Stimulated activated naive B cell treated with anti-CD40 and anti-IgM and Interleukin-4, amounts not matched to agents 10 μg/mL and 1 μg/mL and 100 μg/mL, for 72 hours (primary cell): Measurements from ENCODE around the gene COQ5.

Experiments used
- ATAC-seq, 2 donors: fragments of 150-1000 bp; cut with Tn5 transposase; replicated peaks; 2 replicates each; pipeline ENCODE4 v1.10.0; 2021; ENCODE audit warnings: moderate library complexity in 1 of 2
- DNase-seq: peaks from one replicate; pipeline ENCODE4 v3.0.0; 2021
- H3K27ac Mint-ChIP-seq: one replicate; pipeline ENCODE4 v1.8.0; 2022; ENCODE audit warnings: mild to moderate bottlenecking, mixed read lengths
- H3K27me3 Mint-ChIP-seq, 2 donors: one replicate each; pipeline ENCODE4 v1.8.0; 2022; ENCODE audit warnings: mixed read lengths in 2 of 2
- H3K36me3 Mint-ChIP-seq, 2 donors: one replicate each; pipeline ENCODE4 v1.8.0; 2022; ENCODE audit warnings: mixed read lengths in 2 of 2, mild to moderate bottlenecking in 1 of 2
- H3K4me1 Mint-ChIP-seq, 2 donors: one replicate each; pipeline ENCODE4 v1.8.0; 2022; ENCODE audit warnings: mixed read lengths in 2 of 2, mild to moderate bottlenecking in 1 of 2
- H3K4me3 Mint-ChIP-seq, 2 donors: one replicate each; pipeline ENCODE4 v1.8.0; 2022; ENCODE audit warnings: mild to moderate bottlenecking in 2 of 2, mixed read lengths in 2 of 2, moderate library complexity in 1 of 2
- H3K9me3 Mint-ChIP-seq, 2 donors: one replicate each; pipeline ENCODE4 v1.8.0; 2022; ENCODE audit warnings: mixed read lengths in 2 of 2, mild to moderate bottlenecking in 1 of 2

Gene COQ5

DNA sequence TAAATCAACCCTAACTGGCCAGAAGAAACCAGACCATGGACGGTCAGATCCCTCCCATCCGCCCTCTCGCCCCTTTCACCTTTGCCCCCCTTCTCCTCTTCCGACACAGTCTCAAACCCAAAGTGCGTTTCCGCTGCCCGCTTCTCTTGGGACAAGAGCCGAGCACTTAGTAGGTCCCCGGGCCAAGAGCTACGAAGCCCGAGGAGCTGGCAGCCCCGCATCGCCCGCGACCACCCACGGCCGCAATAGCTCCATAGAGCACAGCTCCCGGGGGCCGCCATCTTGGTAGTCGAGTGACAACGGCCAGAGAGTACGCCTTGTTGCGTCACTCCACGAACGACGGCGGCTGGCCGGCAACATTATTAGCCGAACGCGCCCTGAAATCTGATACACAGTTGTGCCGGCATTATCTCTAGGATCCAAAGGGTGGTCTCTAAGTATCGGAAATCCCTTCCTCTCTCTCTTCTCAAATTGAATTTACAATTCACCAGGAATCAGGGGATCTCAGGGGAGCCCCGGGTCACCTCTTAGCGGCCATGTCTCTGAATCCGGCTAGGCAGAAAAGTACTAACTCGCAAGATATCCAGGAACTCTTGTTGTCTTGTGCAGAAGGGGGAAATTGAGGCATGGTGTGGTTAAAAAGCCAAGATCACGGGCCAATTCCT is at the start of gene COQ5:
COQ5 (minus strand) TSS at position 298 of the 665 bp plus-strand sequence; CDS start at position 281, 17 bp downstream.
- Mint-ChIP-seq H3K36me3 (peaks cover 3 to 9% of the 10 kb centered on the region in 2 donors), H3K27me3 (no peaks in the 10 kb centered on the region), H3K4me3 (peak within 1 kb of the TSS; percentile 99 to 100), H3K27ac (peak within 1 kb of the TSS; percentile 100), H3K4me1 (peaks cover 0 to 4% of the 10 kb centered on the region in 2 donors), H3K9me3 (no peaks in the 10 kb centered on the region)
- ATAC-seq: peak; percentile 96
- DNase-seq: peak; percentile 80

GRCh38 chr12:120574106-120574505 is 45.1 kb upstream of the COQ5 start:
- peaks cover 0 to under 1% of the 10 kb centered on the region in 2 donors for H3K4me1 Mint-ChIP-seq
- DNase-seq (no peak), ATAC-seq (no peak)
- peak overlapping the region; percentile 71 for H3K27ac Mint-ChIP-seq
- peaks cover 41 to 49% of the 10 kb centered on the region in 2 donors for H3K36me3 Mint-ChIP-seq
- H3K27me3 Mint-ChIP-seq: no peaks in the 10 kb centered on the region
- no peaks in the 10 kb centered on the region for H3K9me3 Mint-ChIP-seq
- no peak overlapping the region for H3K4me3 Mint-ChIP-seq

DNA sequence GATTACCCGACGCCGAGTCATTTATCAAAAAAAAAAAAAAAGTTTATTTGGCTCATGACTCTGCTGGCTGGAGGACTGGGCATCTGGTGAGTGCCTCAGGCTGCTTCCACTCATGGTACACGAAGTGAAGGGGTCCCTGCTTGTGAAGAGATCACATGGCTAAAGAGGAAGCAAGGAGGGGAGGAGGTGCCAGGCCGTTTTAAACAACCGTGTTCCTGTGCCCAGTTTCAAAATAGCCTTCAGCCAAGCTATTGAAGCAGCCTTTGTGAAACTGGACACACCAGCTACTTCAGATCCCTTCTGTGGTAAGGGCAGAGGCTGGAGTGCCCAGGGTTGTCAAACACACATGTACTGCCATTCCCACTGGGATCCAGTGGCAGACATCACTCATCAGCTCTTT is 44.6 kb upstream of the COQ5 start:
- DNase-seq: no peak
- peaks cover 42 to 53% of the 10 kb centered on the region in 2 donors for H3K36me3 Mint-ChIP-seq
- H3K27ac Mint-ChIP-seq: no peak overlapping the region
- no peaks in the 10 kb centered on the region for H3K4me1 Mint-ChIP-seq
- H3K9me3 Mint-ChIP-seq: no peaks in the 10 kb centered on the region
- no peaks in the 10 kb centered on the region for H3K27me3 Mint-ChIP-seq
- no peak for ATAC-seq
- no peak overlapping the region for H3K4me3 Mint-ChIP-seq

DNA sequence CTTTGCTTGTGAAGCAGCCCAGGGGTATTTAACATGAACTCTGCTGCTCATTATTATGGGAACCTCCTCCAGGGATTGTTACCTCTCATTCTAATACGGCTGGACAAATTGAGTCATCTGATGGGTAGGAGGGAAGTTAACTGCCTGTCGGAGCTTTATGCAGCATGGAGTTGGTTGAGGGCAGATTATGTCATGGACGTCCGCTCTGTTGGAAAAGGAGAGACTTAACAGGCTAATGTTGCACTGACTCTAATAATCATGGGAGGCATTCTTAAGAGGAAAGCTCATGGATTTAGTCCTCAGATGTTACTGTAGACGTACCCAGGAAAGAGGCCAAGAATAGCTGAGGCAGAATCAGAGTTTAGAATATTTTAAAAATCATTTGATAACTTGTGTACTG is 42.3 kb upstream of the COQ5 start:
- H3K4me1 Mint-ChIP-seq: no peaks in the 10 kb centered on the region
- peaks cover 50 to 58% of the 10 kb centered on the region in 2 donors for H3K36me3 Mint-ChIP-seq
- peak overlapping the region; percentile 63 for H3K27ac Mint-ChIP-seq
- ATAC-seq (no peak), DNase-seq (no peak)
- no peaks in the 10 kb centered on the region for H3K27me3 Mint-ChIP-seq
- no peak overlapping the region for H3K4me3 Mint-ChIP-seq
- H3K9me3 Mint-ChIP-seq: no peaks in the 10 kb centered on the region

GRCh38 chr12:120563495-120563894 is 34.5 kb upstream of the COQ5 start:
- peaks cover 35 to 46% of the 10 kb centered on the region in 2 donors for H3K36me3 Mint-ChIP-seq
- H3K27me3 Mint-ChIP-seq: no peaks in the 10 kb centered on the region
- ATAC-seq (no peak), DNase-seq (no peak)
- H3K4me3 Mint-ChIP-seq: no peak overlapping the region
- no peaks in the 10 kb centered on the region for H3K4me1 Mint-ChIP-seq
- H3K27ac Mint-ChIP-seq: peak overlapping the region; percentile 71
- no peaks in the 10 kb centered on the region for H3K9me3 Mint-ChIP-seq

- DNase-seq (no peak), ATAC-seq (no peak)
- H3K4me3 Mint-ChIP-seq: no peak overlapping the region
- H3K36me3 Mint-ChIP-seq: peaks cover 35 to 45% of the 10 kb centered on the region in 2 donors
- H3K27me3 Mint-ChIP-seq: no peaks in the 10 kb centered on the region
- no peaks in the 10 kb centered on the region for H3K9me3 Mint-ChIP-seq
- no peaks in the 10 kb centered on the region for H3K4me1 Mint-ChIP-seq
- H3K27ac Mint-ChIP-seq: peak overlapping the region; percentile 71
These were observed 33.9 kb upstream of the COQ5 start for GRCh38 chr12:120562906-120563305.

DNA sequence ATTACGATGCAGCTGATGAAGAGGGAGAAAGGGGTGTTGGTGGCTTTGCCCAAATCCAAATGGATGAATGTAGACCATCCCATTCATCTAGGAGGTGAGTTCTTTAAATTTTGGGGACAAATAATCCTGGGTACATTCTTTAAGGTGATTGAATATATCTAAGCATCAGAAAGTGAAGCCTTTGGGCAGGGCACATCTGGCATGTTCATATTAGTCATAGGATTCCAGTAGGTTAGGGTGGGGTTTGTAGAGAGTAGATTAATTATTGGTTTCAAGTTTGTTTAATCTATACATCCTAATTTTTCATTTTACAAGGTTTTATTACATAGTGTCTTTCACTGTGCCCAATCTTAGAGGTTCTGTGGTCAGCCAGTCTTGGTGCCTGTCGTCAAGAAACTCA is 28.6 kb upstream of the COQ5 start:
- Mint-ChIP-seq H3K9me3 (no peaks in the 10 kb centered on the region), H3K4me1 (no peaks in the 10 kb centered on the region), H3K4me3 (no peak overlapping the region), H3K36me3 (peaks cover 24 to 34% of the 10 kb centered on the region in 2 donors), H3K27ac (peak overlapping the region; percentile 17), H3K27me3 (no peaks in the 10 kb centered on the region)
- DNase-seq (no peak), ATAC-seq (no peak)

- ATAC-seq: no peak
- peaks cover 21 to 27% of the 10 kb centered on the region in 2 donors for H3K36me3 Mint-ChIP-seq
- H3K27ac Mint-ChIP-seq: no peak overlapping the region
- DNase-seq: no peak
- H3K9me3 Mint-ChIP-seq: no peaks in the 10 kb centered on the region
- H3K4me1 Mint-ChIP-seq: peaks cover 0 to 2% of the 10 kb centered on the region in 2 donors
- no peaks in the 10 kb centered on the region for H3K27me3 Mint-ChIP-seq
- no peak overlapping the region for H3K4me3 Mint-ChIP-seq
These were observed 25.7 kb upstream of the COQ5 start for GRCh38 chr12:120554678-120555077.

- peaks cover 8 to 10% of the 10 kb centered on the region in 2 donors for H3K36me3 Mint-ChIP-seq
- H3K9me3 Mint-ChIP-seq: no peaks in the 10 kb centered on the region
- DNase-seq: no peak
- no peak for ATAC-seq
- no peak overlapping the region for H3K4me3 Mint-ChIP-seq
- peaks cover 2 to 20% of the 10 kb centered on the region in 2 donors for H3K4me1 Mint-ChIP-seq
- no peak overlapping the region for H3K27ac Mint-ChIP-seq
- no peaks in the 10 kb centered on the region for H3K27me3 Mint-ChIP-seq
These were observed 17.1 kb upstream of the COQ5 start for GRCh38 chr12:120546050-120546386.

- Mint-ChIP-seq H3K4me3 (no peak overlapping the region), H3K9me3 (no peaks in the 10 kb centered on the region), H3K27me3 (no peaks in the 10 kb centered on the region), H3K27ac (peak overlapping the region; percentile 75), H3K4me1 (peaks cover 3 to 24% of the 10 kb centered on the region in 2 donors), H3K36me3 (peaks cover 13 to 14% of the 10 kb centered on the region in 2 donors)
- no peak for ATAC-seq
- no peak for DNase-seq
These were observed 15.7 kb upstream of the COQ5 start for GRCh38 chr12:120544691-120545090.

DNA sequence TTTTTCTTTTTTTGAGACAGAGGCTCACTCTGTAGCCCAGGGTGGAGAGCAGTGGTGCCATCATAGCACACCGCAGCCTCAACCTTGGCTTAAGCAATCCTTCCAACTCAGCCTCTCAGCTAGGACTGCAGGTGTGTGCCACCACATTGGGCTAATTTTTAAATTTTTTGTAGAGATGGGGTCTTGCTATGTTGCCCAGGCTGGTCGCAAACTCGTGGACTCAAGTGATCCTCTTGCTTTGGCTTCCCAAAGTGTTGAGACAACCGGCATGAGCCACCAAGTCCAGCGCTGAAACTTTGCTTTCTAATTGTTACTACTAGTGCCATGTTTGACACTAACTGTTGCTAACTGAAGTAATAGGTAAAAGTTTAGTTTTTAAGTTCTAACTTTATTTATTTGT is 13.2 kb upstream of the COQ5 start:
- no peak for DNase-seq
- Mint-ChIP-seq H3K9me3 (no peaks in the 10 kb centered on the region), H3K36me3 (peaks cover 16 to 17% of the 10 kb centered on the region in 2 donors), H3K27me3 (no peaks in the 10 kb centered on the region), H3K4me3 (no peak overlapping the region), H3K4me1 (peaks cover 22 to 49% of the 10 kb centered on the region in 2 donors), H3K27ac (peak overlapping the region; percentile 9)
- no peak for ATAC-seq

DNA sequence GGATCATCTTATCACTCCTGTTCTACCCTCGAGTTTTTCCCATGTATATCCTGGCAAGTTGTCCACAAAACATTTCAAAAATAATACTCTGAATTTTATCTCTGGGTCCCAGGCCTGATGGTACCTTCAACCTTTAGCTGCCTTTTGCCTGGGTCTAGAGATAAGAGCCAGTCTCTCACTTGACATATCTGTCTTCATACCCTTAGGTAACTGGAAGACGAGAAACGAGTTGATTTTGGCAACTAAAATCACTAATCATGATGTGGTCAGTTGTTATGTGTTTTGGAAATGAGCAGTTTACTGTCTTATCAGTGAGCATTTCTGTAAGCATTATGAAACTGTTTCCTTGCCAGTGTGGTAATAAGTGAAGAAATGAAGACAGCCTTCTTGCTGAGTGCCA is 11.5 kb upstream of the COQ5 start:
- Mint-ChIP-seq H3K36me3 (peaks cover 18 to 24% of the 10 kb centered on the region in 2 donors), H3K4me3 (no peak overlapping the region), H3K4me1 (peaks cover 27 to 66% of the 10 kb centered on the region in 2 donors), H3K9me3 (no peaks in the 10 kb centered on the region), H3K27me3 (no peaks in the 10 kb centered on the region), H3K27ac (peak overlapping the region; percentile 25)
- DNase-seq (no peak), ATAC-seq (no peak)

- H3K36me3 Mint-ChIP-seq: peaks cover 21 to 26% of the 10 kb centered on the region in 2 donors
These were observed 10.3 kb upstream of the COQ5 start for GRCh38 chr12:120539303-120539702.

GRCh38 chr12:120538281-120539156 is 9.6 kb upstream of the COQ5 start:
- Mint-ChIP-seq H3K4me1 (peaks cover 27 to 56% of the 10 kb centered on the region in 2 donors), H3K27me3 (no peaks in the 10 kb centered on the region), H3K9me3 (no peaks in the 10 kb centered on the region), H3K4me3 (peak overlapping the region; percentile 25 to 42), H3K36me3 (peaks cover 21 to 26% of the 10 kb centered on the region in 2 donors), H3K27ac (peak overlapping the region; percentile 60)
- ATAC-seq (no peak), DNase-seq (no peak)

More at GRCh38 chr12:120539303-120539702, 10.3 kb upstream of the COQ5 start:
- ATAC-seq (no peak), DNase-seq (no peak)
- H3K27me3 Mint-ChIP-seq: no peaks in the 10 kb centered on the region
- no peak overlapping the region for H3K4me3 Mint-ChIP-seq
- peaks cover 27 to 64% of the 10 kb centered on the region in 2 donors for H3K4me1 Mint-ChIP-seq
- peak overlapping the region; percentile 25 for H3K27ac Mint-ChIP-seq
- no peaks in the 10 kb centered on the region for H3K9me3 Mint-ChIP-seq

- Mint-ChIP-seq H3K36me3 (peaks cover 21 to 26% of the 10 kb centered on the region in 2 donors), H3K9me3 (no peaks in the 10 kb centered on the region), H3K27me3 (no peaks in the 10 kb centered on the region), H3K4me1 (peaks cover 27 to 56% of the 10 kb centered on the region in 2 donors), H3K27ac (no peak overlapping the region), H3K4me3 (peak overlapping the region; percentile 46 to 53)
- no peak for ATAC-seq
- no peak for DNase-seq
These were observed 8.9 kb upstream of the COQ5 start for GRCh38 chr12:120537856-120538220.
